Endothelial cell of umbilical vein (primary cell): ENCODE results near the gene CNTNAP2. TPM values are rescaled to one million over a fixed set of nuclear protein-coding genes. Genes with fewer than 3 reads are reported as not detected.

Experiments
- BruUV-seq: library from RNA; stranded (reverse); fragments of 400-500 nt; replicated peaks from 2 replicates; lab custom pipeline; 2021; lab: Mats Ljungman, UMichigan
- CTCF ChIA-PET: fragments of 300-600, 350-600 bp; sonication (Branson Sonifier 250); formaldehyde crosslinking; loops from one replicate; lab custom pipeline; 2021; ENCODE audit warnings: antibody characterized with exemption, inconsistent platforms; lab: Charles Lee
- POLR2A ChIA-PET: fragments of 300-600, 350-600 bp; sonication (Branson Sonifier 250); formaldehyde crosslinking; loops from one replicate; lab custom pipeline; 2021; ENCODE audit warnings: antibody characterized with exemption, inconsistent platforms; lab: Charles Lee
- DNase-seq: peaks from one replicate; pipeline ENCODE4 v3.0.0-alpha.2; 2011; ENCODE audit warnings: low read depth, low spot score
- FAIRE-seq: peaks from 2 replicates; lab custom pipeline; 2011; peaks lifted over from hg19 to GRCh38; lab: Jason Lieb, UNC
- H2AFZ ChIP-seq: 2 replicates; pipeline ENCODE4 v1.6.0; 2012; ENCODE audit warnings: low read depth, low read length, control low read depth, inconsistent platforms
- H3K27ac ChIP-seq: 2 replicates; pipeline ENCODE4 v1.5.1; 2011; ENCODE audit warnings: low read depth, mild to moderate bottlenecking, control low read depth, low read length, moderate library complexity; ENCODE audit not compliant: insufficient read depth
- H3K27me3 ChIP-seq, 2 experiments: 2 replicates each; pipeline versions ENCODE4 v1.6.0 to v1.6.1; 2011; ENCODE audit warnings: low read length in 2 of 2, mixed read lengths in 1 of 2; ENCODE audit not compliant: control insufficient read depth in 2 of 2, insufficient read depth in 2 of 2
- H3K36me3 ChIP-seq, 2 experiments: 2 replicates in 1 of 2; 3 replicates in 1 of 2; pipeline ENCODE4 v1.5.1; 2011; ENCODE audit warnings: low read length in 2 of 2, mild to moderate bottlenecking in 1 of 2, moderate library complexity in 1 of 2; ENCODE audit not compliant: control insufficient read depth in 2 of 2, insufficient read depth in 2 of 2; ENCODE audit errors: extremely low read depth in 1 of 2
- H3K4me1 ChIP-seq: 3 replicates; pipeline ENCODE4 v1.5.1; 2011; ENCODE audit warnings: mild to moderate bottlenecking, low read length; ENCODE audit not compliant: control insufficient read depth, insufficient read depth; ENCODE audit errors: extremely low read depth
- H3K4me2 ChIP-seq: 2 replicates; pipeline ENCODE4 v1.6.1; 2011; ENCODE audit warnings: low read length, control low read depth, mixed read lengths; ENCODE audit not compliant: insufficient read depth
- H3K4me3 ChIP-seq, 3 experiments: fragments of 200-600 bp in 1 of 3; sonication (generic), shearing (Covaris generic) in 1 of 3; replicated peaks in 1 of 3; 2 replicates each; pipeline ENCODE4 v1.5.1; 2011 to 2016; ENCODE audit warnings: control low read depth in 3 of 3, low read length in 3 of 3, mild to moderate bottlenecking in 2 of 3, inconsistent platforms in 1 of 3, low read depth in 1 of 3, moderate library complexity in 1 of 3; ENCODE audit not compliant: insufficient read depth in 1 of 3
- H3K79me2 ChIP-seq: 2 replicates; pipeline ENCODE4 v1.6.0; 2012; ENCODE audit warnings: low read length, inconsistent platforms; ENCODE audit not compliant: control insufficient read depth, insufficient read depth
- H3K9ac ChIP-seq: replicated peaks from 2 replicates; pipeline ENCODE3; 2011; ENCODE audit warnings: low read length, control low read depth; ENCODE audit not compliant: insufficient read depth; ENCODE audit errors: extremely low read depth
- H3K9me1 ChIP-seq: replicated peaks from 3 replicates; pipeline ENCODE4 v1.6.0; 2011; ENCODE audit warnings: mild to moderate bottlenecking, low read length; ENCODE audit not compliant: control insufficient read depth, insufficient read depth; ENCODE audit errors: extremely low read depth
- H3K9me3 ChIP-seq: replicated peaks from 2 replicates; pipeline ENCODE4 v1.5.1; 2012; ENCODE audit warnings: low read length, inconsistent platforms; ENCODE audit not compliant: control insufficient read depth, insufficient read depth
- H4K20me1 ChIP-seq: replicated peaks from 2 replicates; pipeline ENCODE3; 2011; ENCODE audit warnings: mild to moderate bottlenecking, low read length; ENCODE audit not compliant: control insufficient read depth, insufficient read depth; ENCODE audit errors: extremely low read depth
- EZH2 ChIP-seq: IDR thresholded peaks from 2 replicates; pipeline ENCODE4 v1.6.1; 2012; ENCODE audit warnings: borderline replicate concordance, low read depth, mild to moderate bottlenecking, moderate library complexity, low read length, inconsistent platforms; ENCODE audit not compliant: severe bottlenecking
- FOS ChIP-seq: IDR thresholded peaks from 2 replicates; pipeline ENCODE4 v1.6.1; 2011; ENCODE audit warnings: mild to moderate bottlenecking, low read length, moderate library complexity, borderline replicate concordance; ENCODE audit not compliant: insufficient read depth
- GATA2 ChIP-seq: IDR thresholded peaks from 2 replicates; pipeline ENCODE4 v1.7.0; 2011; ENCODE audit warnings: low read depth, mild to moderate bottlenecking, moderate library complexity, mixed read lengths, low read length; ENCODE audit not compliant: insufficient read length, insufficient read depth
- JUN ChIP-seq: IDR thresholded peaks from 2 replicates; pipeline ENCODE4 v1.6.1; 2011; ENCODE audit warnings: borderline replicate concordance, low read depth; ENCODE audit not compliant: insufficient read length, insufficient read depth
- MYC ChIP-seq: IDR thresholded peaks from one replicate; pipeline ENCODE4 v1.6.1; 2011; ENCODE audit warnings: mild to moderate bottlenecking, low read depth, low read length
- POLR2A ChIP-seq: IDR thresholded peaks from 2 replicates; pipeline ENCODE4 v1.6.1; 2012; ENCODE audit warnings: low read depth, mild to moderate bottlenecking, control low read depth, low read length
- dilution Hi-C: fragments of 300-500 bp; cut with MboI; formaldehyde crosslinking; loops from one replicate; pipeline ENCODE4 v1.15.0; 2019; ENCODE audit warnings: low sequenced_read_pairs; ENCODE audit not compliant: extremely low pct_ligation_motif_present
- intact Hi-C: fragments of 100-400 bp; cut with micrococcal nuclease; formaldehyde crosslinking; loops from one replicate; pipeline ENCODE4 v1.10.0; 2022
- polyA plus RNA-seq, 4 experiments: library from polyadenylated mRNA; depleted of rRNA in 3 of 4; stranded (reverse) in 3 of 4; unstranded in 1 of 4; fragments of >200 nt; gene quantifications; 2 replicates each; pipeline versions ENCODE4 v1.2.1 to v1.2.3, GENCODE V29; 2011 to 2012; ENCODE audit warnings: missing spikeins in 1 of 4
- total RNA-seq: library from RNA; stranded (reverse); gene quantifications from 2 replicates; pipeline ENCODE4 v1.2.3, GENCODE V29; 2021
- TF ChIP-seq, protein P1 (sequence below), 2 donors: IDR thresholded peaks; 1 replicate in 1 of 2; 2 replicates in 1 of 2; pipeline ENCODE4 v1.5.1; 2011; ENCODE audit warnings: low read length in 2 of 2, mild to moderate bottlenecking in 2 of 2, moderate library complexity in 2 of 2, control low read depth in 1 of 2, inconsistent platforms in 1 of 2, low read depth in 1 of 2; ENCODE audit not compliant: insufficient read depth in 1 of 2; ENCODE audit errors: extremely low read depth in 1 of 2

The CNTNAP2 gene
- total and polyA plus RNA-seq, 2 donors (not counting 3 experiments of a cell fraction or from before 2014, with no cell fraction given), result not detected

- no peak overlapping the region for H3K27ac ChIP-seq
- dilution Hi-C loops (no loop called here), intact Hi-C loops (no loop called here)
- ChIA-PET CTCF (no interaction called here), POLR2A (no interaction called here)
- H3K27me3 ChIP-seq, result no peaks in the 10 kb centered on the region
- H3K9me3 ChIP-seq, result peaks cover 5% of the 10 kb centered on the region
- no TSS peak for BruUV-seq
- H3K9me1 ChIP-seq, result no peaks in the 10 kb centered on the region
- H3K4me3 ChIP-seq, result no peak overlapping the region
- no peak overlapping the region for H2AFZ ChIP-seq
- DNase-seq (no peak), FAIRE-seq (no peak)
- H3K9ac ChIP-seq, result no peak overlapping the region
- H3K4me2 ChIP-seq, result no peak overlapping the region
- H3K4me1 ChIP-seq, result no peaks in the 10 kb centered on the region
- H3K36me3 ChIP-seq, result no peaks in the 10 kb centered on the region
- H4K20me1 ChIP-seq, result no peaks in the 10 kb centered on the region
- no peak for TF ChIP-seq MYC
- TF ChIP-seq JUN, result no peak
- no peak for TF ChIP-seq GATA2
- TF ChIP-seq, protein P1, sequence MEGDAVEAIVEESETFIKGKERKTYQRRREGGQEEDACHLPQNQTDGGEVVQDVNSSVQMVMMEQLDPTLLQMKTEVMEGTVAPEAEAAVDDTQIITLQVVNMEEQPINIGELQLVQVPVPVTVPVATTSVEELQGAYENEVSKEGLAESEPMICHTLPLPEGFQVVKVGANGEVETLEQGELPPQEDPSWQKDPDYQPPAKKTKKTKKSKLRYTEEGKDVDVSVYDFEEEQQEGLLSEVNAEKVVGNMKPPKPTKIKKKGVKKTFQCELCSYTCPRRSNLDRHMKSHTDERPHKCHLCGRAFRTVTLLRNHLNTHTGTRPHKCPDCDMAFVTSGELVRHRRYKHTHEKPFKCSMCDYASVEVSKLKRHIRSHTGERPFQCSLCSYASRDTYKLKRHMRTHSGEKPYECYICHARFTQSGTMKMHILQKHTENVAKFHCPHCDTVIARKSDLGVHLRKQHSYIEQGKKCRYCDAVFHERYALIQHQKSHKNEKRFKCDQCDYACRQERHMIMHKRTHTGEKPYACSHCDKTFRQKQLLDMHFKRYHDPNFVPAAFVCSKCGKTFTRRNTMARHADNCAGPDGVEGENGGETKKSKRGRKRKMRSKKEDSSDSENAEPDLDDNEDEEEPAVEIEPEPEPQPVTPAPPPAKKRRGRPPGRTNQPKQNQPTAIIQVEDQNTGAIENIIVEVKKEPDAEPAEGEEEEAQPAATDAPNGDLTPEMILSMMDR (IDR thresholded peaks at IDR 0.05; ENCODE audit: extremely low read depth in 1 of 2, insufficient read depth in 1 of 2, low read depth in 1 of 2, low read length in 2 of 2), result no peak
- TF ChIP-seq POLR2A, result no peak
- TF ChIP-seq FOS, result no peak
- no peak for TF ChIP-seq EZH2
- H3K79me2 ChIP-seq, result no peaks in the 10 kb centered on the region
Observed at GRCh38 chr7:148116195-148116594, 1999.6 kb downstream of the CNTNAP2 start.
